Activated CD4-positive, alpha-beta T cell treated with anti-CD3 and anti-CD28 coated beads, Interleukin-2, amount 10 ng/mL, durations not matched to agents 24 days and 14 days (primary cell): Measurements from ENCODE around the gene DONSON. TPM values are rescaled to one million over a fixed set of nuclear protein-coding genes. Genes with fewer than 3 reads are reported as not detected.
A peak's percentile ranks its signal among the peaks of the same experiment; 100 is the strongest.

ENCODE experiments used
- DNase-seq: peaks from one replicate; pipeline ENCODE4 v3.0.0; 2022
- H3K27ac Mint-ChIP-seq: one replicate; pipeline ENCODE4 v1.8.0; 2022; ENCODE audit warnings: mild to moderate bottlenecking, mixed read lengths
- H3K27me3 Mint-ChIP-seq: one replicate; pipeline ENCODE4 v1.8.0; 2022; ENCODE audit warnings: mixed read lengths
- H3K36me3 Mint-ChIP-seq: one replicate; pipeline ENCODE4 v1.8.0; 2022; ENCODE audit warnings: low read depth, mild to moderate bottlenecking, mixed read lengths
- H3K4me1 Mint-ChIP-seq: one replicate; pipeline ENCODE4 v1.8.0; 2021; ENCODE audit warnings: mixed read lengths
- H3K4me3 Mint-ChIP-seq: one replicate; pipeline ENCODE4 v1.8.0; 2022; ENCODE audit warnings: mild to moderate bottlenecking, moderate library complexity, mixed read lengths
- H3K9me3 Mint-ChIP-seq: one replicate; pipeline ENCODE4 v1.8.0; 2021; ENCODE audit warnings: mixed read lengths
- intact Hi-C: fragments of 100-400 bp; cut with micrococcal nuclease; formaldehyde crosslinking; loops from one replicate; pipeline ENCODE4 v1.15.1; 2023
- total RNA-seq: library from RNA; stranded (reverse); gene quantifications from 2 replicates; pipeline ENCODE4 v1.2.3, GENCODE V29; 2022

Gene DONSON
- total RNA-seq, 1 donor from 2014 or later: 42.6 TPM

GRCh38 chr21:33554236-33554981 is 34.1 kb downstream of the DONSON start:
- Mint-ChIP-seq H3K9me3 (no peaks in the 10 kb centered on the region), H3K4me1 (peaks cover 38% of the 10 kb centered on the region), H3K27me3 (no peaks in the 10 kb centered on the region), H3K4me3 (peak overlapping the region; percentile 38), H3K27ac (peak overlapping the region; percentile 12), H3K36me3 (peaks cover 84% of the 10 kb centered on the region)
- intact Hi-C loops: no loop called here
- no peak for DNase-seq

- Mint-ChIP-seq H3K4me1 (peaks cover 36% of the 10 kb centered on the region), H3K4me3 (no peak overlapping the region), H3K27me3 (no peaks in the 10 kb centered on the region), H3K9me3 (no peaks in the 10 kb centered on the region), H3K36me3 (peaks cover 85% of the 10 kb centered on the region), H3K27ac (no peak overlapping the region)
- intact Hi-C loops: no loop called here
- no peak for DNase-seq
Observed at GRCh38 chr21:33552999-33553598, 35.4 kb downstream of the DONSON start.

- H3K4me1 Mint-ChIP-seq: peaks cover 36% of the 10 kb centered on the region
- H3K27me3 Mint-ChIP-seq: no peaks in the 10 kb centered on the region
- H3K36me3 Mint-ChIP-seq: peaks cover 79% of the 10 kb centered on the region
- intact Hi-C loops: no loop called here
- H3K27ac Mint-ChIP-seq: no peak overlapping the region
- H3K4me3 Mint-ChIP-seq: no peak overlapping the region
- H3K9me3 Mint-ChIP-seq: no peaks in the 10 kb centered on the region
- no peak for DNase-seq
Observed at GRCh38 chr21:33552093-33552998, 36.1 kb downstream of the DONSON start.

- Mint-ChIP-seq H3K9me3 (no peaks in the 10 kb centered on the region), H3K4me3 (no peak overlapping the region), H3K36me3 (peaks cover 79% of the 10 kb centered on the region), H3K27me3 (no peaks in the 10 kb centered on the region), H3K4me1 (peaks cover 32% of the 10 kb centered on the region), H3K27ac (no peak overlapping the region)
- DNase-seq: peak; percentile 42
- intact Hi-C loops: no loop called here
Observed at GRCh38 chr21:33551664-33552063, 36.8 kb downstream of the DONSON start.

- Mint-ChIP-seq H3K4me1 (peaks cover 27% of the 10 kb centered on the region), H3K4me3 (no peak overlapping the region), H3K27me3 (no peaks in the 10 kb centered on the region), H3K27ac (no peak overlapping the region), H3K36me3 (peaks cover 74% of the 10 kb centered on the region), H3K9me3 (no peaks in the 10 kb centered on the region)
- no peak for DNase-seq
- intact Hi-C loops: no loop called here
Observed at GRCh38 chr21:33550772-33551660, 37.5 kb downstream of the DONSON start.

- Mint-ChIP-seq H3K4me3 (no peak overlapping the region), H3K4me1 (peaks cover 25% of the 10 kb centered on the region), H3K27ac (no peak overlapping the region), H3K27me3 (no peaks in the 10 kb centered on the region), H3K36me3 (peaks cover 69% of the 10 kb centered on the region), H3K9me3 (no peaks in the 10 kb centered on the region)
- peak; percentile 55 for DNase-seq
- intact Hi-C loops: no loop called here
Observed at GRCh38 chr21:33549848-33550771, 38.4 kb downstream of the DONSON start.

- no peak overlapping the region for H3K4me3 Mint-ChIP-seq
- peak; percentile 47 for DNase-seq
- peaks cover 52% of the 10 kb centered on the region for H3K36me3 Mint-ChIP-seq
- no peaks in the 10 kb centered on the region for H3K9me3 Mint-ChIP-seq
- H3K27me3 Mint-ChIP-seq: no peaks in the 10 kb centered on the region
- H3K4me1 Mint-ChIP-seq: peaks cover 24% of the 10 kb centered on the region
- intact Hi-C loops: no loop called here
- no peak overlapping the region for H3K27ac Mint-ChIP-seq
Observed at GRCh38 chr21:33546086-33546485, 42.4 kb downstream of the DONSON start.

- Mint-ChIP-seq H3K36me3 (peaks cover 50% of the 10 kb centered on the region), H3K27ac (peak overlapping the region; percentile 100), H3K4me3 (peak overlapping the region; percentile 95), H3K9me3 (no peaks in the 10 kb centered on the region), H3K4me1 (peaks cover 32% of the 10 kb centered on the region), H3K27me3 (no peaks in the 10 kb centered on the region)
- peak; percentile 32 for DNase-seq
- intact Hi-C loops: no loop called here
Observed at GRCh38 chr21:33544451-33545195, 43.9 kb downstream of the DONSON start.

- intact Hi-C loops: loop anchor here (1.0 kb wide), 1 partner anchor 98 kb away; the partner anchor contains the start of gene CRYZL1
- H3K36me3 Mint-ChIP-seq: peaks cover 46% of the 10 kb centered on the region
- no peaks in the 10 kb centered on the region for H3K9me3 Mint-ChIP-seq
Observed at GRCh38 chr21:33543505-33544129, 44.9 kb downstream of the DONSON start.

GRCh38 chr21:33542640-33543504 is 45.6 kb downstream of the DONSON start, which contains the start of gene SON:
SON (plus strand) TSS chr21:33543038; CDS start chr21:33543093, 55 bp downstream.
- Mint-ChIP-seq H3K9me3 (no peaks in the 10 kb centered on the region), H3K4me1 (peaks cover 34% of the 10 kb centered on the region), H3K27me3 (no peaks in the 10 kb centered on the region), H3K4me3 (peak within 1 kb of the TSS; percentile 95), H3K36me3 (peaks cover 46% of the 10 kb centered on the region), H3K27ac (peak within 1 kb of the TSS; percentile 100)
- DNase-seq: peak; percentile 99
- intact Hi-C loops: loop anchor here (1.0 kb wide), 4 partner anchors 45 to 98 kb away; partner anchors contain the start of genes CRYZL1, DNAJC28, DONSON and TMEM50B

More at GRCh38 chr21:33543505-33544129, 44.9 kb downstream of the DONSON start:
- DNase-seq: peak; percentile 93
- Mint-ChIP-seq H3K27me3 (no peaks in the 10 kb centered on the region), H3K27ac (peak overlapping the region; percentile 100), H3K4me3 (peak overlapping the region; percentile 95), H3K4me1 (peaks cover 34% of the 10 kb centered on the region)
